ENCODE results near the gene MUSTN1.

- TF ChIP-seq ZNF274 (IDR thresholded peaks at IDR 0.05; ENCODE audit: low read depth, low read length) (no peak), YY1 (IDR thresholded peaks at IDR 0.05; ENCODE audit: insufficient read depth, insufficient read length) (no peak)
Observed at GRCh38 chr3:52830535-52831258, 4.1 kb downstream of the MUSTN1 start, which contains the start of gene ITIH4.

All from NT2/D1 (cell line).